Inflammatory macrophage treated with lipopolysaccharide for 4 hours (primary cell): ENCODE data around the gene FOXE1.

Source experiments
- DNase-seq: peaks from one replicate; pipeline ENCODE4 v3.0.0-alpha.2; 2020

FOXE1 gene

GRCh38 chr9:97848480-97849237, 4.4 kb upstream of the FOXE1 start:
- DNase-seq: peak; percentile 48

GRCh38 chr9:97849980-97850379, 3.0 kb upstream of the FOXE1 start:
- no peak for DNase-seq

- no peak for DNase-seq
Measured at GRCh38 chr9:97850746-97851445, 2.1 kb upstream of the FOXE1 start.

GRCh38 chr9:97851446-97851883, 1.6 kb upstream of the FOXE1 start:
- no peak for DNase-seq

GRCh38 chr9:97852001-97852398, 1.0 kb upstream of the FOXE1 start:
- DNase-seq: no peak

- no peak for DNase-seq
Measured at GRCh38 chr9:97852399-97853055, 499 bp upstream of the FOXE1 start.

GRCh38 chr9:97853844-97854695, 1.0 kb downstream of the FOXE1 start:
- DNase-seq: peak; percentile 52

- no peak for DNase-seq
Measured at GRCh38 chr9:97854696-97855485, 1.9 kb downstream of the FOXE1 start.

- no peak for DNase-seq
Measured at GRCh38 chr9:97855486-97855875, 2.5 kb downstream of the FOXE1 start.

- DNase-seq: no peak
Measured at GRCh38 chr9:97855899-97856298, 2.9 kb downstream of the FOXE1 start.

- DNase-seq: no peak
Measured at GRCh38 chr9:97856857-97857605, 4.0 kb downstream of the FOXE1 start.

GRCh38 chr9:97857606-97858392, 4.8 kb downstream of the FOXE1 start:
- DNase-seq: no peak

GRCh38 chr9:97858393-97858713, 5.3 kb downstream of the FOXE1 start:
- no peak for DNase-seq

GRCh38 chr9:97858826-97859225, 5.8 kb downstream of the FOXE1 start:
- no peak for DNase-seq

GRCh38 chr9:97859346-97859745, 6.3 kb downstream of the FOXE1 start:
- DNase-seq: no peak

- no peak for DNase-seq
Measured at GRCh38 chr9:97860451-97861147, 7.6 kb downstream of the FOXE1 start.

GRCh38 chr9:97861148-97861475, 8.1 kb downstream of the FOXE1 start:
- DNase-seq: no peak

- no peak for DNase-seq
Measured at GRCh38 chr9:97863314-97863713, 10.3 kb downstream of the FOXE1 start.

- no peak for DNase-seq
Measured at GRCh38 chr9:97864396-97864795, 11.4 kb downstream of the FOXE1 start.

- DNase-seq: no peak
Measured at GRCh38 chr9:97866300-97866699, 13.3 kb downstream of the FOXE1 start.
